Adrenal gland (tissue), 12 donors: ENCODE results near the gene PIRT. TPM values are rescaled to one million over a fixed set of nuclear protein-coding genes. Genes with fewer than 3 reads are reported as not detected.
"Not testable (repeated sequence)": the region's sequence is repeated elsewhere in the genome, so short reads cannot be mapped to it uniquely, and the experiment has no call there.

Source experiments
- DNase-seq, 7 donors: peaks; one replicate each; pipeline ENCODE4 v3.0.0-alpha.2; 2019 to 2020
- H3K27ac ChIP-seq, 5 donors: fragments of 200-600 bp; sonication (generic) in 4 of 5; 1 replicate in 3 of 5; 2 replicates in 2 of 5; pipeline versions ENCODE4 v1.5.1 to v1.8.0; 2016 to 2020; ENCODE audit warnings: mild to moderate bottlenecking in 1 of 5
- H3K27me3 ChIP-seq: fragments of 200-600 bp; 2 replicates; pipeline ENCODE4 v1.8.0; 2021
- H3K36me3 ChIP-seq, 2 donors: fragments of 200-600 bp; replicated peaks in 1 of 2; 1 replicate in 1 of 2; 2 replicates in 1 of 2; pipeline versions ENCODE4 v1.5.1 to v1.8.0; 2018 to 2022
- H3K4me1 ChIP-seq, 2 donors: fragments of 200-600 bp; replicated peaks in 1 of 2; 1 replicate in 1 of 2; 2 replicates in 1 of 2; pipeline versions ENCODE4 v1.5.1 to v1.8.0; 2018 to 2021
- H3K4me3 ChIP-seq, 4 donors: fragments of 200-600 bp; sonication (generic) in 3 of 4; one replicate each; pipeline ENCODE4 v1.5.1; 2016 to 2018
- H3K9me3 ChIP-seq, 3 donors: fragments of 200-600 bp; sonication (generic) in 1 of 3; replicated peaks in 1 of 3; 1 replicate in 2 of 3; 2 replicates in 1 of 3; pipeline versions ENCODE4 v1.5.1 to v1.8.0; 2016 to 2021
- CTCF ChIP-seq, 6 experiments: fragments of 450-650 bp in 4 of 6; fragments of 200-600 bp in 2 of 6; sonication (generic) in 1 of 6; IDR thresholded peaks; 1 replicate in 5 of 6; 2 replicates in 1 of 6; pipeline versions ENCODE4 v1.5.1 to v1.8.0; 2016 to 2021; ENCODE audit warnings: antibody characterized with exemption in 6 of 6, mild to moderate bottlenecking in 2 of 6, moderate library complexity in 1 of 6
- POLR2A ChIP-seq, 2 donors: fragments of 450-650 bp; IDR thresholded peaks; one replicate each; pipeline ENCODE4 v1.6.1; 2017; ENCODE audit warnings: antibody characterized with exemption in 2 of 2, mild to moderate bottlenecking in 2 of 2, moderate library complexity in 1 of 2
- WGBS, 4 donors: extraction: QIAGEN DNeasy Blood & Tissue Kit in 2 of 4; methylation state at CpG; one replicate each; pipeline versions ENCODE4 v1.1.5 to v1.1.7; 2013 to 2017; 5-methylcytosine and 5-hydroxymethylcytosine counted together
- intact Hi-C, 2 donors: fragments of 100-400 bp; cut with DNase I; formaldehyde crosslinking; loops; one replicate each; pipeline versions ENCODE4 v1.14.1 to v1.15.0; 2022 to 2023
- polyA plus RNA-seq, 3 donors: library from polyadenylated mRNA; stranded (reverse); fragments of 200-250 nt in 2 of 3; fragments of 350-450 nt in 1 of 3; fragmentation: Illumina TruSeq in 1 of 3; extraction: RNeasy Lipid Tissue Mini Kit (QIAGEN cat#74804) in 1 of 3; gene quantifications; one replicate each; pipeline ENCODE4 v1.2.3, GENCODE V29; 2013 to 2014
- total RNA-seq, 9 donors: library from RNA; depleted of rRNA in 4 of 9; stranded (reverse); fragments of >200 nt in 4 of 9; fragments of 120-200 nt in 1 of 9; fragmentation: NEBNext Ultra II Directional in 1 of 9; extraction: Animal tissue kit (Norgen Biotek cat#: 25700) in 1 of 9; gene quantifications; one replicate each; pipeline versions ENCODE4 v1.1.0 to v1.2.4, GENCODE V29; 2013 to 2023
- donor health status: healthy with polysubstance abuse.
- donor health status: Bipolar disorder and iron deficiency.
- donor health status: DM: yes; HTN: yes; CAD: no.
- donor health status: DM: no; HTN: no; CAD: no.
- donor health status: DM: no; HTN: no; CAD: no.
- donor health status: DM: yes; HTN: yes; CAD: no.

PIRT gene
- total and polyA plus RNA-seq, 12 donors = 0.10 to 2.2 (median 0.61) TPM; not detected in 4

- no peak overlapping the region for H3K27ac ChIP-seq
- no peaks in the 10 kb centered on the region for H3K27me3 ChIP-seq
- no peaks in the 10 kb centered on the region for H3K9me3 ChIP-seq
- TF ChIP-seq POLR2A (IDR thresholded peaks at IDR 0.05) = no peak
- no peak for TF ChIP-seq CTCF (IDR thresholded peaks at IDR 0.05)
- no peaks in the 10 kb centered on the region for H3K36me3 ChIP-seq
- H3K4me1 ChIP-seq = no peaks in the 10 kb centered on the region
- WGBS, 4 donors = 78 to 93% (median 79%) methylated on average over 3 of the region's 3 CpGs
- DNase-seq = no peak
- no peak overlapping the region for H3K4me3 ChIP-seq
- intact Hi-C loops = no loop called here
Observed at GRCh38 chr17:10859051-10859450, 21.2 kb upstream of the PIRT start.

GRCh38 chr17:10857976-10858375 is 20.1 kb upstream of the PIRT start:
- intact Hi-C loops = no loop called here
- Histone ChIP-seq H3K36me3 (no peaks in the 10 kb centered on the region), H3K9me3 (no peaks in the 10 kb centered on the region), H3K27ac (no peak overlapping the region), H3K27me3 (no peaks in the 10 kb centered on the region), H3K4me1 (no peaks in the 10 kb centered on the region), H3K4me3 (no peak overlapping the region)
- DNase-seq = no peak
- WGBS, 4 donors = 47 to 51% (median 49%) methylated on average over 4 of the region's 4 CpGs
- TF ChIP-seq CTCF (IDR thresholded peaks at IDR 0.05) (no peak), POLR2A (IDR thresholded peaks at IDR 0.05) (no peak)

- intact Hi-C loops = loop anchor here in 1 of 2 donors (5.0 to 10.0 kb wide), 2 partner anchors 109 to 202 kb away; no protein-coding TSS in a partner anchor
- not testable (repeated sequence) for H3K27me3 ChIP-seq, H3K27ac ChIP-seq, H3K4me3 ChIP-seq, H3K4me1 ChIP-seq, H3K36me3 ChIP-seq, DNase-seq, H3K9me3 ChIP-seq
- 82 to 94% (median 89%) methylated on average over 6 of the region's 6 CpGs for WGBS, 4 donors
Observed at GRCh38 chr17:10846636-10847035, 8.7 kb upstream of the PIRT start.

- Histone ChIP-seq H3K9me3 (no peaks in the 10 kb centered on the region), H3K4me3 (peak overlapping the region in 1 of 4 donors; percentile 57), H3K27me3 (no peaks in the 10 kb centered on the region), H3K27ac (no peak overlapping the region), H3K36me3 (no peaks in the 10 kb centered on the region), H3K4me1 (no peaks in the 10 kb centered on the region)
- intact Hi-C loops = loop anchor here in 1 of 2 donors (5.0 to 10.0 kb wide), 2 partner anchors 108 to 201 kb away; no protein-coding TSS in a partner anchor
- 17 to 18% (median 17%) methylated on average over 6 of the region's 6 CpGs for WGBS, 4 donors
- no peak for TF ChIP-seq POLR2A (IDR thresholded peaks at IDR 0.05)
- peak in 1 of 6 experiments; percentile 26 for TF ChIP-seq CTCF (IDR thresholded peaks at IDR 0.05)
- DNase-seq = no peak
Observed at GRCh38 chr17:10845388-10845751, 7.5 kb upstream of the PIRT start.
